Colonic mucosa (tissue), 4 donors: Measurements from ENCODE around the gene LHX2. TPM values are rescaled to one million over a fixed set of nuclear protein-coding genes. Genes with fewer than 3 reads are reported as not detected.

Source experiments
- DNase-seq: peaks from one replicate; pipeline ENCODE4 v3.0.0-alpha.2; 2020
- H3K27ac ChIP-seq: fragments of 200-600 bp; one replicate; pipeline ENCODE4 v1.8.0; 2021
- H3K27me3 ChIP-seq: fragments of 200-600 bp; one replicate; pipeline ENCODE4 v1.8.0; 2021
- H3K36me3 ChIP-seq: fragments of 200-600 bp; one replicate; pipeline ENCODE4 v1.8.0; 2021
- H3K4me1 ChIP-seq: fragments of 200-600 bp; one replicate; pipeline ENCODE4 v1.8.0; 2021; ENCODE audit warnings: mild to moderate bottlenecking
- H3K4me3 ChIP-seq: fragments of 200-600 bp; one replicate; pipeline ENCODE4 v1.8.0; 2021
- H3K9ac ChIP-seq, 2 donors: one replicate each; pipeline ENCODE4 v1.7.0; 2013; ENCODE audit warnings: control low read depth in 2 of 2, low read depth in 2 of 2, low read length in 2 of 2
- H3K9me3 ChIP-seq: fragments of 200-600 bp; one replicate; pipeline ENCODE4 v1.8.0; 2021
- intact Hi-C: fragments of 100-400 bp; cut with DNase I; formaldehyde crosslinking; loops from one replicate; pipeline ENCODE4 v1.14.1; 2022
- total RNA-seq, 2 donors: library from RNA; stranded (reverse); fragmentation: NEBNext Ultra II Directional in 1 of 2; extraction: Animal tissue kit (Norgen Biotek cat#: 25700) in 1 of 2; gene quantifications; one replicate each; pipeline ENCODE4 v1.2.1, GENCODE V29; 2021
- TF ChIP-seq, protein P1 (sequence below): fragments of 200-600 bp; IDR thresholded peaks from one replicate; pipeline ENCODE4 v1.8.0; 2022; ENCODE audit warnings: antibody characterized with exemption, mild to moderate bottlenecking
- donor health status: healthy.
- donor health status: DM: no; HTN: no; CAD: no.
- donor health status: DM: no; HTN: no; CAD: no.

Gene LHX2
- total RNA-seq, 2 donors from 2014 or later = 0.10 TPM; not detected in 1

DNA sequence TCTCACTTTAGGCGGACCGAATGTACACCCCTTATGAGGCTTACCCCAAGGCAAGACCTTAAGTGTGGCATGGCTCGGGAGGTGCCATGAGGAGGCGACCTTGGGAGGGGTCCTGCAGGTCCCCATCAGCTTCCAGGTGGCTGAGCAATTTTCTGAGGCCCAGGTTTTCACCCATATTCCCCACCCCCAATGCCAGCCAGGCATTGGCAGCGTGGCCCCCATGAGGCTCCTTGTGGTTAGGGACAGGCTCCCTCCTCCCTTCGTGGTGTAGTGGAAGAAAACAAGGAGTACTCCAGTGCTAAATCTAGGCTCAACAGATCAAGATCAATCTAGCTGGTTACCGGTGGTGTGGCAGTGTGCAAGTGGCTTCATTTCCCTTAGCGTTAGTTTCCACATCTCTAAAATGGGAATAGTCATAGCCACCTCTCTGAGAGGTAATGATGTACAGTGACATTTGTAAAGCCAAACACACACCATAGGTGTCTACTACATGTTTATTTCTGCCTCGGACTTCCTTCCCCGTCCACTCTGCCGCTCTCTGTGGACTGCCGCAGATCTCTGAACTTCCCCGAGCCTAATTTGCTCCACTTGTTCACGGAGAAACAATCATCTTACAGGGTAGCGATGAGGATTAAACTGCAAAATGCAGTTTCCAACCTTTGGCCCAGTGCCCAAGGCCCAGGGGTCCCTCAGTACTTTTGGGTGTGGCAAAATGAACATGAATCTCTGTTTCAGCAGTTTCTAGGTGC lies 8.4 kb downstream of the LHX2 start:
- intact Hi-C loops = no loop called here
- DNase-seq = no peak
- Histone ChIP-seq H3K36me3 (no peaks in the 10 kb centered on the region), H3K9ac (no peak overlapping the region), H3K27me3 (peaks cover 87% of the 10 kb centered on the region), H3K4me3 (no peak overlapping the region), H3K4me1 (peaks cover 13% of the 10 kb centered on the region), H3K27ac (no peak overlapping the region), H3K9me3 (no peaks in the 10 kb centered on the region)
- TF ChIP-seq, protein P1, sequence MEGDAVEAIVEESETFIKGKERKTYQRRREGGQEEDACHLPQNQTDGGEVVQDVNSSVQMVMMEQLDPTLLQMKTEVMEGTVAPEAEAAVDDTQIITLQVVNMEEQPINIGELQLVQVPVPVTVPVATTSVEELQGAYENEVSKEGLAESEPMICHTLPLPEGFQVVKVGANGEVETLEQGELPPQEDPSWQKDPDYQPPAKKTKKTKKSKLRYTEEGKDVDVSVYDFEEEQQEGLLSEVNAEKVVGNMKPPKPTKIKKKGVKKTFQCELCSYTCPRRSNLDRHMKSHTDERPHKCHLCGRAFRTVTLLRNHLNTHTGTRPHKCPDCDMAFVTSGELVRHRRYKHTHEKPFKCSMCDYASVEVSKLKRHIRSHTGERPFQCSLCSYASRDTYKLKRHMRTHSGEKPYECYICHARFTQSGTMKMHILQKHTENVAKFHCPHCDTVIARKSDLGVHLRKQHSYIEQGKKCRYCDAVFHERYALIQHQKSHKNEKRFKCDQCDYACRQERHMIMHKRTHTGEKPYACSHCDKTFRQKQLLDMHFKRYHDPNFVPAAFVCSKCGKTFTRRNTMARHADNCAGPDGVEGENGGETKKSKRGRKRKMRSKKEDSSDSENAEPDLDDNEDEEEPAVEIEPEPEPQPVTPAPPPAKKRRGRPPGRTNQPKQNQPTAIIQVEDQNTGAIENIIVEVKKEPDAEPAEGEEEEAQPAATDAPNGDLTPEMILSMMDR = no peak

- DNase-seq = no peak
- H3K9me3 ChIP-seq = no peaks in the 10 kb centered on the region
- H3K27ac ChIP-seq = no peak overlapping the region
- peaks cover 83% of the 10 kb centered on the region for H3K27me3 ChIP-seq
- no peaks in the 10 kb centered on the region for H3K36me3 ChIP-seq
- intact Hi-C loops = no loop called here
- H3K9ac ChIP-seq = no peak overlapping the region
- TF ChIP-seq, protein P1 = no peak
- H3K4me1 ChIP-seq = peaks cover 13% of the 10 kb centered on the region
- no peak overlapping the region for H3K4me3 ChIP-seq
Observed at GRCh38 chr9:124020520-124021384, 9.2 kb downstream of the LHX2 start.

DNA sequence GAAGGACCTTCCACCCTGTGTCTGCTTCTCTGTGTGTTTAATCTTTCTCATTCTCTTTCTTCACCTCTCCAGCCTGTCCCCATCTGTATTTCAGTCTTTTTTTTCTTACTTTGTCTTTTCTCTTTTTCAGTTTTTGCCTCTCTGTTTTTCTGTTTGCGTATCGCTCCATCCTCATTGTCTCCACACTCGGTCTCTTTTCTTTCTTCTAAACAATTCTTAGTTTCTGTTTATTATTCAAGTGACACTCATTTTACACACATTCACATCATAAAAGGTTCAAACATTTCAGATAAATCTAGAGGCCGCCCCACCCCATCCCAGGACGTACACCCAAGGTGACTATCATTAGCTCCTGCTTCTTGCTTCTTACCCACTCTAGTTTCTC lies 9.8 kb downstream of the LHX2 start:
- Histone ChIP-seq H3K36me3 (no peaks in the 10 kb centered on the region), H3K4me1 (peaks cover 13% of the 10 kb centered on the region), H3K27ac (no peak overlapping the region), H3K4me3 (no peak overlapping the region), H3K27me3 (peaks cover 77% of the 10 kb centered on the region), H3K9ac (no peak overlapping the region), H3K9me3 (no peaks in the 10 kb centered on the region)
- TF ChIP-seq, protein P1 = no peak
- intact Hi-C loops = no loop called here
- DNase-seq = no peak

DNA sequence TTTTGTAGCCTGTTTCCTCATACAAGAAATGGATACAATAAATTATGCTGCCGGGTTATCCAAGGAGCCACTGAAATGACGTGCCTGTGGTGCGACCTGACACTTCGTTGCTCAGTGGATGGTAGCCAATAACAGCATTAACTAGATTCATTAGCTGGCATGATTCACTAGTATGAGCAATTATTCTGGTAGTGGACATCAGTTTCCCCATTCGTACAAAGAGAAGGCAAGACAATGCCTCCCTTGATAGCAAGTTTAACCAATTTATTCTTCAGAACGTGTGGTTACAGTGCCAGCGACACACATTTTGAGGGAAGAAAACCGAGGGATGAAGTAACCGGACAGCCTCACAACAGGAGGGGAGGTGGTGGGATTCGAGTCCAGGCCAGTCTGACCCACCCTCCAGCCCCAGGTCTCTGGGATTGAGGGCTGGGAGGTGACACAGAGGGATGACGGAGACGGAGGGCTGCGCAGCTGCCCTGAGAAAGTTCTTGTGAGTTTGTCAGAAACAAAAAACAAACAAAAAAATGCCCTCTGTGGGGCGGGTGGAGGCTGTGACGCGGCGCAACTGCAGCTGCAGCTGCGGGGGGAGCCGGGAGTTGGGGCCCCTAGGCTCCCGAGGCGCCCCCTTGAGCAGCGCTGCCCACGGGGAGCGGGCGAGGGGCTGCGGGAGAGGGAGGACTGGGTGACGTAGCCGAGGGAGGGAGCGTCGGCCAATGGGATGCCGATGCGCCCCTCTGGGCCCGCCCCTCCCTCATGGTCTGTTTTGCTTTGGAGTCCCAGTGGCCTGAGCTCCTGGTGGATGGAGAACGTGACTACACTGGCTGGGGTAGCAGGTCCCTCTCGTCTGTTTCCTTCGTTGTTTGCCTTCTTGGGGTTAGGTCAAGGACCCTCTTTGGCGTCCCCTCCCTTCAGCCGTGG lies 10.9 kb downstream of the LHX2 start:
- TF ChIP-seq, protein P1 = no peak
- no peak for DNase-seq
- peaks cover 66% of the 10 kb centered on the region for H3K27me3 ChIP-seq
- peaks cover 9% of the 10 kb centered on the region for H3K4me1 ChIP-seq
- no peaks in the 10 kb centered on the region for H3K9me3 ChIP-seq
- no peak overlapping the region for H3K27ac ChIP-seq
- intact Hi-C loops = no loop called here
- no peak overlapping the region for H3K4me3 ChIP-seq
- no peaks in the 10 kb centered on the region for H3K36me3 ChIP-seq
- H3K9ac ChIP-seq = no peak overlapping the region

- TF ChIP-seq, protein P1 = no peak
- H3K4me1 ChIP-seq = no peaks in the 10 kb centered on the region
- intact Hi-C loops = no loop called here
- no peaks in the 10 kb centered on the region for H3K36me3 ChIP-seq
- DNase-seq = no peak
- H3K27ac ChIP-seq = no peak overlapping the region
- H3K9me3 ChIP-seq = no peaks in the 10 kb centered on the region
- no peak overlapping the region for H3K9ac ChIP-seq
- H3K27me3 ChIP-seq = peaks cover 51% of the 10 kb centered on the region
- H3K4me3 ChIP-seq = no peak overlapping the region
Observed at GRCh38 chr9:124024107-124024506, 12.5 kb downstream of the LHX2 start.
